ENCODE measurements around the gene KLKB1.
A peak's percentile ranks its signal among the peaks of the same experiment; 100 is the strongest.

Gene KLKB1

DNA sequence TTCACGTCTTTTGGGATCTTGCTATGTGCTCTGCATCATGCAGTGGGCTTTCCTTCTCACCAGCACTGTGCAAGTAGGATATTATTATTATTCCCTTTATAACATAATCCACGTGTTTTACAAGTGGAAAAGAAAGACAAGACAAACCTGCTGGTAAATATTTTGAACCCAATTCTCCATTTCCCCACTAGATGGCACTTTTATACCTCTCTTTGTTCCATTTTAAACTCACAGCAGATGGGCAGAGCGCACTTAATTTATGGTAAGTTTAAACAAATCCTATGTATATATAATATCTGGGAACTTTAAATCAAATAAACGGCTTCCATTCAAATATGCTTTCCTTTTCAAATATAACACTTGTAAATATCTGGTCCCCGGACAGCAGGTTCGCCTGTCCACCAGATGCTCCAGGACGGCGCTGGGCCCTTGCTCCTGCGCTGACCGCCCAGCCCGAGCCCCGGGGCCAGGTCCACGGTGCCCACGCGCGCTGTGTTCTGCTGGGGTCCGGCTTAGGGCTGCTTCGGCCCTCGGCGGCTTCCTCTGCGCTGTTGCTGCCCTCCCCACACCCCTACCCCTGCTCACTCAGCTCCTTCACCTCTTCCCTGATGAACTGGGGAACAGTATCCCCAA, 69.8 kb downstream of the KLKB1 start:
- peak; percentile 32 to 67 (median 51) for DNase-seq
- H3K4me3 ChIP-seq (ENCODE audit: control insufficient read depth in 1 of 7, extremely low read depth in 1 of 7, insufficient read depth in 4 of 7, low read depth in 2 of 7, low read length in 6 of 7), result no peak overlapping the region
- POLR2A ChIA-PET, result no interaction called here
- WGBS (ENCODE audit: insufficient coverage), result no CpG with 5 or more reads among the region's 21 CpGs
- H3K9me3 ChIP-seq (ENCODE audit: control extremely low read depth in 1 of 5, control insufficient read depth in 4 of 5, insufficient read depth in 2 of 5, low read depth in 1 of 5, low read length in 4 of 5), result no peaks in the 10 kb centered on the region
- peaks cover 0 to 5% (median 2%) of the 10 kb centered on the region in 4 experiments for H3K4me1 ChIP-seq (ENCODE audit: control extremely low read depth in 1 of 4, control insufficient read depth in 4 of 4, insufficient read depth in 4 of 4, low read length in 3 of 4)
- CTCF ChIA-PET, result interaction anchor here (0.9 to 2.8 kb wide), 4 partner anchors 8 to 296 kb away, joined by 3 to 20 read pairs (median 4); no protein-coding TSS in a partner anchor
- H3K27me3 ChIP-seq (replicated peaks in 2 of 5; ENCODE audit: control insufficient read depth in 4 of 5, insufficient read depth in 5 of 5, low read length in 4 of 5), result peaks cover 4 to 38% (median 20%) of the 10 kb centered on the region in 5 experiments
- H3K27ac ChIP-seq (ENCODE audit: insufficient read depth in 1 of 2, low read depth in 1 of 2, low read length in 2 of 2, poor library complexity in 1 of 2, severe bottlenecking in 2 of 2), result no peak overlapping the region
- H3K36me3 ChIP-seq (ENCODE audit: control insufficient read depth in 4 of 4, insufficient read depth in 4 of 4, low read length in 3 of 4), result no peaks in the 10 kb centered on the region

DNA sequence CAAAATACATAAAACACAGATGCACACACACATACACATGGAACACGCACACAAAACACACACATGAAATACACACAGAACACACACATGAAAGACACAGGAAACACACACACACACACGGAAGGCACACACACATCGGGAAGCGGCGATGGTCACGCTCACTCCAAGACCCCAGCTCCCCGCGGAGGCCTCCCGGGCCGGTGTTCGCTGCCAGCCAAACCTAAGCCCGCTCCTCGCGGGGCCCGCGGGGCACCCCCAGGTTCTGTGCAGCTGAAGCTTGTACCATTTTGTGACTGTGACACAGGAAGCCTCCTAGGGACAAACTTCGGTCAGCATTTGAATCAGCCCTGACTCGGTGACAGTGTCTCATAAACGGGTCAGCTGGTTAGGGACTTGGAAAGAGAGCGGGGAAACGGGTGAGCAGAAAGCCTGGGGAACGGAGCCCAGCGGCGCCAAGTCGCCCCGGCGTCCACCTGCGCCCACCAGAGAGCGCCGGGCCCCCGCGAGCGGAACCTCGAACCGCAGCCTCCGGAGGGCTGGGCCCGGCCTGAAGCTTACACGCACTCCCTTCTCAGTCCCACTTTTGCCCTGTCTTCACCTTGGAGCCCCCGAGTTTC, 70.8 kb downstream of the KLKB1 start:
- 11% methylated on average over 35 of the region's 39 CpGs for WGBS (ENCODE audit: insufficient coverage)
- H3K4me1 ChIP-seq (ENCODE audit: control extremely low read depth in 1 of 4, control insufficient read depth in 4 of 4, insufficient read depth in 4 of 4, low read length in 3 of 4), result peaks cover 0 to 5% (median 2%) of the 10 kb centered on the region in 4 experiments
- ChIA-PET POLR2A (no interaction called here), CTCF (interaction anchor here (1.3 kb wide), 1 partner anchor 9 kb away, joined by 5 read pairs; no protein-coding TSS in a partner anchor)
- H3K9me3 ChIP-seq (ENCODE audit: control extremely low read depth in 1 of 5, control insufficient read depth in 4 of 5, insufficient read depth in 2 of 5, low read depth in 1 of 5, low read length in 4 of 5), result no peaks in the 10 kb centered on the region
- no peaks in the 10 kb centered on the region for H3K36me3 ChIP-seq (ENCODE audit: control insufficient read depth in 4 of 4, insufficient read depth in 4 of 4, low read length in 3 of 4)
- peaks cover 4 to 38% (median 20%) of the 10 kb centered on the region in 5 experiments for H3K27me3 ChIP-seq (replicated peaks in 2 of 5; ENCODE audit: control insufficient read depth in 4 of 5, insufficient read depth in 5 of 5, low read length in 4 of 5)
- DNase-seq, result peak in 2 of 3 donors; percentile 6 to 20
- H3K4me3 ChIP-seq (ENCODE audit: control insufficient read depth in 1 of 7, extremely low read depth in 1 of 7, insufficient read depth in 4 of 7, low read depth in 2 of 7, low read length in 6 of 7), result peak overlapping the region in 1 of 7 experiments; percentile 8
- H3K27ac ChIP-seq (ENCODE audit: insufficient read depth in 1 of 2, low read depth in 1 of 2, low read length in 2 of 2, poor library complexity in 1 of 2, severe bottlenecking in 2 of 2), result no peak overlapping the region

DNA sequence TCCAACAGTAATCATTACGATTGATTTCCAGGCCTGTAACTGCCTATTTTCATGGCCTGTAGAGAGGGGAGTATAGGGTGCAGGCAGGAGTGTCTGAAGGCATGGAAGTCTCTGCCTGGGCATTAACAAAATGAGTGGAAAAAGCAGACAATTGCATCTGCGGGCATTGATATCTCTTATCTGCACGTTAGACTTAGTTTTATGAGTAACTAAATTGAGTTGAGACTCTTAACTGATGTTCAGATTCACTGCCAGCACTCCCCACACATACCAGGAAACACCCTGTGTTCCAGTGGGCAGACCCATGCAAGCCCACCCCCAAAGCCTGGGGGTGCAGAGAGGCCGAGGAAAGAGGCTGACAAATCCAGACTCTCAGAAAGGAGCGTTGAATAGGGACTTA, 72.0 kb downstream of the KLKB1 start:
- H3K36me3 ChIP-seq (ENCODE audit: control insufficient read depth in 4 of 4, insufficient read depth in 4 of 4, low read length in 3 of 4), result no peaks in the 10 kb centered on the region
- H3K4me3 ChIP-seq (ENCODE audit: control insufficient read depth in 1 of 7, extremely low read depth in 1 of 7, insufficient read depth in 4 of 7, low read depth in 2 of 7, low read length in 6 of 7), result no peak overlapping the region
- peaks cover 0 to 5% (median 2%) of the 10 kb centered on the region in 4 experiments for H3K4me1 ChIP-seq (ENCODE audit: control extremely low read depth in 1 of 4, control insufficient read depth in 4 of 4, insufficient read depth in 4 of 4, low read length in 3 of 4)
- ChIA-PET CTCF (interaction anchor here (0.7 to 1.8 kb wide), 3 partner anchors 10 to 293 kb away, joined by 3 to 6 read pairs (median 5); no protein-coding TSS in a partner anchor), POLR2A (no interaction called here)
- H3K27me3 ChIP-seq (replicated peaks in 2 of 5; ENCODE audit: control insufficient read depth in 4 of 5, insufficient read depth in 5 of 5, low read length in 4 of 5), result peaks cover 4 to 38% (median 20%) of the 10 kb centered on the region in 5 experiments
- no peak overlapping the region for H3K27ac ChIP-seq (ENCODE audit: insufficient read depth in 1 of 2, low read depth in 1 of 2, low read length in 2 of 2, poor library complexity in 1 of 2, severe bottlenecking in 2 of 2)
- H3K9me3 ChIP-seq (ENCODE audit: control extremely low read depth in 1 of 5, control insufficient read depth in 4 of 5, insufficient read depth in 2 of 5, low read depth in 1 of 5, low read length in 4 of 5), result no peaks in the 10 kb centered on the region
- no peak for DNase-seq
- 96% methylated on average over 4 of the region's 5 CpGs for WGBS (ENCODE audit: insufficient coverage)

DNA sequence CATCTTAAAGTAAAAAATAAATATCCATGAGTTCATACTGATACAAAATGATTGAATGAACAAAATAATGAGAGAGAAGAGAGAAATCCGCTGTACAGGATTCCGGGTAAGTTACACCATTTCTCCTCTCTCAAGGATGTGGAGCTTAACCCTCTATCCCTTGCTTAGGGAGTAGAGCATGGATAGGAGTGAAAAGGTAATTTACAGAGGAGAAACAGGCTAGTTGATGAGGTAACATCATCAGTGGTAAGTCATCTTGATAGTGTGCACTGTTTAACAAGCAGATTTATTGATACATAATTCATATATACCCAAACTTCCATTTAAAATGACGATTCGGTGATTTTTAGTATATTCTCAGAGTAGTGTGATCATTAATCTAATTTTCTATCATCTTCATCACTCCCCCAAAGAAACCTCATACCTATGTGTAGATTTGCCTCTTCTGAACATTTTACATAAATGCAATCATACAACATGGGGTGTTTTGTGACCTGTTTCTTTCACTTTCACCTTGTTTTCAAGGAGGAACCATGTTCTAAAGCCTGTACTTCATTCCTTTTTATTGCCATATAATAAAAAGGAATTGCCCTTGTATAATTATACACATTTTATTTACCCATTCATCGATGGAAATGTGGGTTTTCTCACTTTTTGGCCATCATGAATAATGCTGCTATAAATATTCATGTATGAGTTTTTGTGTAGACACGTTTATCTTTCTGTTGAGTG, 73.5 kb downstream of the KLKB1 start:
- no peak for DNase-seq
- no peaks in the 10 kb centered on the region for H3K36me3 ChIP-seq (ENCODE audit: control insufficient read depth in 4 of 4, insufficient read depth in 4 of 4, low read length in 3 of 4)
- H3K27me3 ChIP-seq (replicated peaks in 2 of 5; ENCODE audit: control insufficient read depth in 4 of 5, insufficient read depth in 5 of 5, low read length in 4 of 5), result peaks cover 4 to 40% (median 20%) of the 10 kb centered on the region in 5 experiments
- peaks cover 0 to 5% (median 2%) of the 10 kb centered on the region in 4 experiments for H3K4me1 ChIP-seq (ENCODE audit: control extremely low read depth in 1 of 4, control insufficient read depth in 4 of 4, insufficient read depth in 4 of 4, low read length in 3 of 4)
- H3K27ac ChIP-seq (ENCODE audit: insufficient read depth in 1 of 2, low read depth in 1 of 2, low read length in 2 of 2, poor library complexity in 1 of 2, severe bottlenecking in 2 of 2), result no peak overlapping the region
- no peak overlapping the region for H3K4me3 ChIP-seq (ENCODE audit: control insufficient read depth in 1 of 7, extremely low read depth in 1 of 7, insufficient read depth in 4 of 7, low read depth in 2 of 7, low read length in 6 of 7)
- 100% methylated on average over 1 of the region's 6 CpGs for WGBS (ENCODE audit: insufficient coverage)
- H3K9me3 ChIP-seq (ENCODE audit: control extremely low read depth in 1 of 5, control insufficient read depth in 4 of 5, insufficient read depth in 2 of 5, low read depth in 1 of 5, low read length in 4 of 5), result no peaks in the 10 kb centered on the region
- CTCF ChIA-PET, result interaction anchor here (1.3 kb wide), 1 partner anchor 286 kb away, joined by 3 read pairs; no protein-coding TSS in a partner anchor
- POLR2A ChIA-PET, result no interaction called here

DNA sequence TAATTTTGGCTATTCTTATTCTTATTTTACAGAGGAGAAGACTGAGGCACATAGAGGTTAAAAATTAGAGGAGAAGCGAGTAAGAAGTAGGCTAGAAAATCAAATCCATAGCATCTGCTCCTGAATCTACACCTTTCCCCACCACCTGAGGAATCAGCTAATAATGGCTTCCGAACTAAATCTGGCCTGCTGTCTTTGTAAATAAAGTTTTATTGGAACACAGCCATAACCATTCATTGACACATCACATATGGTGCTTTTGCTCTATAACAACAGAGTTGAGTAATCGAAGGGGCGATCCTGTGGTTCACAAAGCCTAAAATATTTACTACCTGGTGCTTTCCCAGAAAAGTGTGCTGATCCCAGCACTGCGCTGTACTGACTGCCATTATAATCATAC, 76.9 kb downstream of the KLKB1 start:
- Histone ChIP-seq H3K27me3 (replicated peaks in 2 of 5; ENCODE audit: control insufficient read depth in 4 of 5, insufficient read depth in 5 of 5, low read length in 4 of 5) (peaks cover 2 to 24% (median 7%) of the 10 kb centered on the region in 5 experiments), H3K9me3 (ENCODE audit: control extremely low read depth in 1 of 5, control insufficient read depth in 4 of 5, insufficient read depth in 2 of 5, low read depth in 1 of 5, low read length in 4 of 5) (no peaks in the 10 kb centered on the region), H3K27ac (ENCODE audit: insufficient read depth in 1 of 2, low read depth in 1 of 2, low read length in 2 of 2, poor library complexity in 1 of 2, severe bottlenecking in 2 of 2) (no peak overlapping the region), H3K36me3 (ENCODE audit: control insufficient read depth in 4 of 4, insufficient read depth in 4 of 4, low read length in 3 of 4) (no peaks in the 10 kb centered on the region), H3K4me1 (ENCODE audit: control extremely low read depth in 1 of 4, control insufficient read depth in 4 of 4, insufficient read depth in 4 of 4, low read length in 3 of 4) (no peaks in the 10 kb centered on the region), H3K4me3 (ENCODE audit: control insufficient read depth in 1 of 7, extremely low read depth in 1 of 7, insufficient read depth in 4 of 7, low read depth in 2 of 7, low read length in 6 of 7) (no peak overlapping the region)
- POLR2A ChIA-PET, result no interaction called here
- CTCF ChIA-PET, result interaction anchor here (2.3 kb wide), 1 partner anchor 8 kb away, joined by 5 read pairs; no protein-coding TSS in a partner anchor
- 97% methylated on average over 3 of the region's 5 CpGs for WGBS (ENCODE audit: insufficient coverage)
- DNase-seq, result no peak

DNA sequence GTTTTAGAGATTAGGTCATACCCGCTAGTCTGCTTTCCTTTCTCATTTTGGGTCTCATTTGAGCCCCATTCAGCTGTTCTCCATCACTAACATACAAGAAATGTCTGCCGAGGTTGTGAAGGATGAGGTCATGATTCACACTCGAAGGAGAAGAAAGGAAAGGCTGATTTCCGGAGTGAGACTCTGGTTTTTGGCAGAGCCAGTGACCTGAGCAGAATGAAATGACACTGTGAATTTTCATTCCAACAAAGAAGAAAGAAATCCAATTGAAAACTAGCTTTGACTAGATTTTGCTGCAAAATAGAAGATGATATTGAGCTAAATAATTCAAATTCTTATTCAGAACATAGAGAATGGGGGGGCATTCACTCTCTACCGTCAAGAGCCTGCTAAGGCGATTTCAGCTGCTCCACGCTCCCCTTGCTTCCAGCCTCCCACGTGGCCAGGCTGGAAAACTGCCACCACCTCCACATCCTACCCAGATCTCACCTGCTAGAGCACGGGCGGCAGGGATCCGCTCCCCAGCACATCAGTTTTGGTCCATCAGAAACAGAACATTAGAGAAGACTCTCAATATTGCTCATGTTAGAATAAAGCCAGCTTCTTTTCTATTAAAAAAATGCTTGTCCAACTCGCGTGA, 77.7 kb downstream of the KLKB1 start:
- 82% methylated on average over 11 of the region's 13 CpGs for WGBS (ENCODE audit: insufficient coverage)
- peaks cover 2 to 21% (median 5%) of the 10 kb centered on the region in 5 experiments for H3K27me3 ChIP-seq (replicated peaks in 2 of 5; ENCODE audit: control insufficient read depth in 4 of 5, insufficient read depth in 5 of 5, low read length in 4 of 5)
- H3K36me3 ChIP-seq (ENCODE audit: control insufficient read depth in 4 of 4, insufficient read depth in 4 of 4, low read length in 3 of 4), result no peaks in the 10 kb centered on the region
- no peak overlapping the region for H3K4me3 ChIP-seq (ENCODE audit: control insufficient read depth in 1 of 7, extremely low read depth in 1 of 7, insufficient read depth in 4 of 7, low read depth in 2 of 7, low read length in 6 of 7)
- POLR2A ChIA-PET, result no interaction called here
- CTCF ChIA-PET, result interaction anchor here (2.3 kb wide), 1 partner anchor 8 kb away, joined by 5 read pairs; no protein-coding TSS in a partner anchor
- no peaks in the 10 kb centered on the region for H3K4me1 ChIP-seq (ENCODE audit: control extremely low read depth in 1 of 4, control insufficient read depth in 4 of 4, insufficient read depth in 4 of 4, low read length in 3 of 4)
- DNase-seq, result no peak
- H3K27ac ChIP-seq (ENCODE audit: insufficient read depth in 1 of 2, low read depth in 1 of 2, low read length in 2 of 2, poor library complexity in 1 of 2, severe bottlenecking in 2 of 2), result no peak overlapping the region
- no peaks in the 10 kb centered on the region for H3K9me3 ChIP-seq (ENCODE audit: control extremely low read depth in 1 of 5, control insufficient read depth in 4 of 5, insufficient read depth in 2 of 5, low read depth in 1 of 5, low read length in 4 of 5)
